Ammon's horn (tissue), 1 donor: ENCODE data around the gene KRTAP5-5.

Source experiments
- DNase-seq: peaks from one replicate; pipeline ENCODE4 v3.0.0-alpha.2; 2016; ENCODE audit warnings: low spot score

Gene KRTAP5-5

GRCh38 chr11:1679881-1680280 is 50.3 kb downstream of the KRTAP5-5 start:
- no peak for DNase-seq
